ENCODE measurements around the gene HDAC4.

GRCh38 chr2:239374896-239375277, 25.9 kb downstream of the HDAC4 start:
- TF ChIP-seq CTCF (IDR thresholded peaks at IDR 0.05) (no peak), POLR2A (IDR thresholded peaks at IDR 0.05) (no peak)
